ENCODE results near the gene SYDE1. TPM values are rescaled to one million over a fixed set of nuclear protein-coding genes. Genes with fewer than 3 reads are reported as not detected.

The SYDE1 gene
- total RNA-seq, 1 donor: 51.0 TPM

DNA sequence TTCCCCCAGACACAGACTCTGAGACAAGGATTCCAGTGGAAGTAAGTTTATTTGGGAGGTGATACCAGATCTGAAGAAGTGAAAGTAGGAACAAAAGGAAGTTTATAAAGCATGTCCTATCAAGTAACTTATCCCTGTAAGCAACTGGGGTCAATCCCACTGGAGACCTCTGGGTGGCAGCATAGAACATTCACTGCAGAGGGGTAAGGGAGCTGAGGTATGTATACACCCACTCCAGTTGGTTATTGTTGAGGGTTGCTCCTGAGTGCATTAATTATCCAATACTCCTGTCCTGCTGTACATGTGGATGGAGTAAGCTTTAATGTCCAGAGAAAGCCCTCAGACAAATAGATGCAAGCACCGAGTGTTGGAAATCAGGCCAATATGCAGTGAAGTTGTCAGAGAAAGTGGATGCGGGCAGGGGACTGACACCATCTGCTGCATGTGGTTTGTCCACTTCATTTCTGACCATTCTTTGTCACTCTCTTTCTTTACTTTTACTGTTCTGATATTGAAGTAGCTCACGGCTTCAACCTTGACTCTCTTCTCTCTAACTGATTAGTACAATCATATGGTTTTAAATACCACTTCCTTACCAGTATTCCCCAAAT lies 46.9 kb downstream of the SYDE1 start:
- TF ChIP-seq, protein P1, sequence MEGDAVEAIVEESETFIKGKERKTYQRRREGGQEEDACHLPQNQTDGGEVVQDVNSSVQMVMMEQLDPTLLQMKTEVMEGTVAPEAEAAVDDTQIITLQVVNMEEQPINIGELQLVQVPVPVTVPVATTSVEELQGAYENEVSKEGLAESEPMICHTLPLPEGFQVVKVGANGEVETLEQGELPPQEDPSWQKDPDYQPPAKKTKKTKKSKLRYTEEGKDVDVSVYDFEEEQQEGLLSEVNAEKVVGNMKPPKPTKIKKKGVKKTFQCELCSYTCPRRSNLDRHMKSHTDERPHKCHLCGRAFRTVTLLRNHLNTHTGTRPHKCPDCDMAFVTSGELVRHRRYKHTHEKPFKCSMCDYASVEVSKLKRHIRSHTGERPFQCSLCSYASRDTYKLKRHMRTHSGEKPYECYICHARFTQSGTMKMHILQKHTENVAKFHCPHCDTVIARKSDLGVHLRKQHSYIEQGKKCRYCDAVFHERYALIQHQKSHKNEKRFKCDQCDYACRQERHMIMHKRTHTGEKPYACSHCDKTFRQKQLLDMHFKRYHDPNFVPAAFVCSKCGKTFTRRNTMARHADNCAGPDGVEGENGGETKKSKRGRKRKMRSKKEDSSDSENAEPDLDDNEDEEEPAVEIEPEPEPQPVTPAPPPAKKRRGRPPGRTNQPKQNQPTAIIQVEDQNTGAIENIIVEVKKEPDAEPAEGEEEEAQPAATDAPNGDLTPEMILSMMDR (IDR thresholded peaks at IDR 0.05; ENCODE audit: insufficient read depth, low read depth, low read length): peak; percentile 70
- peak; percentile 57 for DNase-seq (ENCODE audit: low read depth)
- H3K4me3 ChIP-seq (ENCODE audit: low read depth, low read length): no peak overlapping the region

DNA sequence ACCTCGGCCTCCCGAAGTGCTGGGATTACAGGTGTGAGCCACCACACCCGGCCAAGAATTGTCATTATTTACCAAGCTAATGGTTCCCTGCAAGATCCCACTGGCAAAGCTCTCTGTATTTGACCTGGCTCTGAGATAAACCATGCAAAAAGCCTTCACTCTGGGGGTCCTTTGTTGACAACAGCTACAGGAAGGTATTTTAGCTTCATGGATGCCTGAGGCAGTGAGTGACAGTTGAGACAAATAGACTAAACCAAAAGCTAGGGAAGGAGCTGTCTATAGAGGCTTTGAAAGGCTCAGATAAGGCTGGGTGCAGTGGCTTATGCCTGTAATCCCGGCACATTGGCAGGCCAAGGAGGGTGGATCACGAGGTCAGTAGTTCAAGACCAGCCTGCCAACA lies 48.1 kb downstream of the SYDE1 start:
- H3K4me3 ChIP-seq (ENCODE audit: low read depth, low read length): no peak overlapping the region
- no peak for DNase-seq (ENCODE audit: low read depth)
- TF ChIP-seq, protein P1 (IDR thresholded peaks at IDR 0.05; ENCODE audit: insufficient read depth, low read depth, low read length): no peak

DNA sequence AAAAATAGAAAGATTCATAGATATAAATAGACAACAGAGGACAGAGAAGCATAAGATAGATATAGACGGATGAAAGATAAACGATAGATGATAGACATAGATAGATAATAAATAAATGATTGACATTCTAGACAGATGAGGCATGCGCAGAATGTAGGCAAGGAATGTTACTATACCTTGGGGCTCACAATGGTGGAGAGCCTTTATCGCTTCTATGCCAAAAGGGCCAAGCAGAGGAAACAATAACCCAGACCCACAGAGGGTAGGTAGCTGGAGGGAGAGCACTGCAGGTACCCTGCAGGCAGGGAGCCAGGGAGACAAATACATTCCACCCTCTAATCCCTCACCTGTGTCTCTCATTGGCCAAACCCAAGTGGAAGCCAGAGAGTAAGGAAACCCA lies 49.2 kb downstream of the SYDE1 start:
- DNase-seq (ENCODE audit: low read depth): no peak
- no peak overlapping the region for H3K4me3 ChIP-seq (ENCODE audit: low read depth, low read length)
- TF ChIP-seq, protein P1 (IDR thresholded peaks at IDR 0.05; ENCODE audit: insufficient read depth, low read depth, low read length): no peak

DNA sequence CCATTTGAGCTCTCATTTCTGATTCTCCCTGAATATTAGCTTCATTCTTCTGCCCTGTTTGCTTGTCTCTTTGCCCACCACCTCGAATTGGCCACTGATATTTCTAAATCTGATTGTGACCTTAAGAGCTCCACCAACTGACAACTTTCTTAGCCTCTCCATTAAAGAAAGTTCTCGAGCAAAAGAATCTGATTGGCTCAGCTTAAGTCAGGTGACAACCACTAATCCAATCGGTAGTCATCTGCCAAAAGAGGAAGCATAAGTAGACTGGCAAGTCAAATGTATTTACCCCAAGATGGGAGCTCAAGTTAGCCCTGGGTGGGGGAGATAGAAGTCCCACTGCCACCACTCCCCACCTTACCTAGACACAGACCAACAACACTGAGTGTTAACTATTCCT lies 52.0 kb downstream of the SYDE1 start:
- TF ChIP-seq, protein P1 (IDR thresholded peaks at IDR 0.05; ENCODE audit: insufficient read depth, low read depth, low read length): no peak
- DNase-seq (ENCODE audit: low read depth): no peak
- no peak overlapping the region for H3K4me3 ChIP-seq (ENCODE audit: low read depth, low read length)

DNA sequence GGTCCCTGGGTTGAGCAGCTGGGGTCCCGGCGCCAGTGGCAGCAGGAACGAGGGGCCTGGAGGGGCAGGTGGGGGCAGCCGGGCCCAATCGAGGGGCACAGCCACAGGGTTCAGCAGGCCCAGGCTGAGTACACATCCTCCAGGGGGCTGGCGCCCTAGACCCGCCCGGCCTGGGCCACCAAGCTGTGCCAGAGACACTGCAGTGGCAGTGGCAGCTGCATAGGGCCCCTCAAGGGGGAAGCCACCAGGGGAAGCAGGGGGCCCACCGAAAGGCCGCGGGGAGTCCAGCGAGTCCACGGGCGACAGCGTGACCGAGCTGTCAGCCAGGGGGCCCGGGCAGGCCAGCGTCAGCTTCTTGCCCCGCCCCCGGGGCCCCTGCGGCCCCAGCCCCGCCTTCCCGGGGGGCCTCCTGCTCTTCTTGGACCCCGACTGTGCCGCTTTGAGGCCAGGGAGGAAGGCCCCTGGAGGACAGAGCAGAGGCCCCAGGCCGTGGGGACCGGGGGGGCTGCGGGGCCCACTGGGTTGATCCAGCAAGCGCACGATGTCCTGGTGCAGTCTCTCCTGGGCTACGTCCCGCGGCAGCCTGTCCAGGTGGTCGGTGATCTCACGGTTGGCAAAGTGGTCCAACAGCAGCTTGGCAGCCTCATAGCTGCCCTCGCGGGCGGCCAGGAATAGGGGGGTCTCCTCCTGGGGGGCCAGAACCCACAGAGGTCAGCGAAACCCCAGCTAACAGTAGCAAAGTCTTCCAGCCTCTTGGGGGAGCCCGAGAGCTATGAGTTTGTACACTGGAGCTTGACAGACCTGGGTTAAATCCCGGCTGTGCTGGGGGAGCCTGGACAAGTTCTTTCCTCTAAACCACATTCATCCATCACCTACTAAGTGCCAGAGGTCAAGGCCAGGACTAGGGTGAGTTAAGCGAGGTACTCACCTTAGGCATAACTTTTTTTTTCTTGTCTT lies 54.1 kb downstream of the SYDE1 start:
- DNase-seq (ENCODE audit: low read depth): peak; percentile 31
- no peak overlapping the region for H3K4me3 ChIP-seq (ENCODE audit: low read depth, low read length)
- TF ChIP-seq, protein P1 (IDR thresholded peaks at IDR 0.05; ENCODE audit: insufficient read depth, low read depth, low read length): peak; percentile 47

Small RNA genes within 50 kb of the gene (small RNA-seq; reads per million reads assigned to genes)
- not detected for gene RNU6-782P

Other genes starting within 250 kb of the SYDE1 start
- not detected in 2 replicates for gene OR7A17, start 221.3 kb upstream of the SYDE1 start, total RNA-seq
- not detected in 2 replicates for gene OR7C2, start 165.9 kb upstream of the SYDE1 start, total RNA-seq
- gene SLC1A6, start 127.5 kb upstream of the SYDE1 start, total RNA-seq: not detected in 2 replicates
- not detected in 2 replicates for gene CASP14, start 57.9 kb upstream of the SYDE1 start, total RNA-seq
- gene OR1I1, start 25.2 kb upstream of the SYDE1 start, total RNA-seq: not detected in 2 replicates
- 27.6 and 39.3 TPM in 2 replicates for gene NOTCH3, start 93.6 kb downstream of the SYDE1 start, total RNA-seq
- under 0.01 TPM in 2 replicates for gene EPHX3, start 125.0 kb downstream of the SYDE1 start, total RNA-seq
- gene BRD4, start 225.1 kb downstream of the SYDE1 start, total RNA-seq: 25.8 and 26.3 TPM in 2 replicates